Trophoblast cell (in vitro differentiated cells and primary cell): Measurements from ENCODE around the gene UPK3A.
"Not testable (repeated sequence)": the region's sequence is repeated elsewhere in the genome, so short reads cannot be mapped to it uniquely, and the experiment has no call there.

ENCODE experiments used
- DNase-seq, 2 donors: peaks; one replicate each; pipeline ENCODE4 v3.0.0-alpha.2; 2016
- H2AFZ ChIP-seq: 2 replicates; pipeline ENCODE4 v1.6.1; 2013; ENCODE audit warnings: low read length, moderate library complexity, mild to moderate bottlenecking; ENCODE audit not compliant: insufficient read depth, poor library complexity
- H2AK5ac ChIP-seq: 2 replicates; pipeline ENCODE4 v1.6.1; 2013; ENCODE audit warnings: mild to moderate bottlenecking, low read length
- H2BK120ac ChIP-seq: 2 replicates; pipeline ENCODE4 v1.6.1; 2013; ENCODE audit warnings: low read length, mild to moderate bottlenecking, moderate library complexity; ENCODE audit not compliant: insufficient read depth, poor library complexity
- H2BK12ac ChIP-seq: 2 replicates; pipeline ENCODE4 v1.6.1; 2013; ENCODE audit warnings: mild to moderate bottlenecking, low read length, moderate library complexity
- H2BK5ac ChIP-seq: 2 replicates; pipeline ENCODE4 v1.6.1; 2013; ENCODE audit warnings: low read length, low read depth, moderate library complexity, mild to moderate bottlenecking; ENCODE audit not compliant: poor library complexity
- H3K14ac ChIP-seq: 2 replicates; pipeline ENCODE4 v1.6.1; 2013; ENCODE audit warnings: mild to moderate bottlenecking, low read length
- H3K18ac ChIP-seq: 2 replicates; pipeline ENCODE4 v1.6.1; 2013; ENCODE audit warnings: mild to moderate bottlenecking, low read length
- H3K23ac ChIP-seq: 2 replicates; pipeline ENCODE4 v1.6.1; 2013; ENCODE audit warnings: low read length
- H3K27ac ChIP-seq: 2 replicates; pipeline ENCODE4 v1.5.1; 2013; ENCODE audit warnings: low read depth, mild to moderate bottlenecking, inconsistent platforms, low read length, moderate library complexity
- H3K27me3 ChIP-seq: 2 replicates; pipeline ENCODE4 v1.6.1; 2013; ENCODE audit warnings: inconsistent platforms, mild to moderate bottlenecking, low read length, moderate library complexity; ENCODE audit not compliant: insufficient read depth
- H3K36me3 ChIP-seq, 2 experiments: 1 replicate in 1 of 2; 2 replicates in 1 of 2; pipeline ENCODE4 v1.6.1; 2013; ENCODE audit warnings: low read length in 2 of 2, mild to moderate bottlenecking in 2 of 2, moderate library complexity in 1 of 2; ENCODE audit not compliant: insufficient read depth in 2 of 2, control insufficient read depth in 1 of 2
- H3K4ac ChIP-seq: 2 replicates; pipeline ENCODE4 v1.6.1; 2013; ENCODE audit warnings: low read depth, mild to moderate bottlenecking, low read length, moderate library complexity
- H3K4me1 ChIP-seq, 2 experiments: 1 replicate in 1 of 2; 2 replicates in 1 of 2; pipeline ENCODE4 v1.6.1; 2013; ENCODE audit warnings: low read length in 2 of 2, mild to moderate bottlenecking in 2 of 2, moderate library complexity in 1 of 2; ENCODE audit not compliant: insufficient read depth in 2 of 2, control insufficient read depth in 1 of 2
- H3K4me2 ChIP-seq: 2 replicates; pipeline ENCODE4 v1.6.1; 2013; ENCODE audit warnings: inconsistent platforms, mild to moderate bottlenecking, low read length, moderate library complexity
- H3K4me3 ChIP-seq: 2 replicates; pipeline ENCODE4 v1.5.1; 2013; ENCODE audit warnings: mild to moderate bottlenecking, low read depth, low read length, inconsistent platforms
- H3K79me1 ChIP-seq: one replicate; pipeline ENCODE4 v1.6.1; 2013; ENCODE audit warnings: low read length
- H3K79me2 ChIP-seq: 2 replicates; pipeline ENCODE4 v1.6.1; 2013; ENCODE audit warnings: low read length, mild to moderate bottlenecking; ENCODE audit not compliant: control insufficient read depth, insufficient read depth, poor library complexity
- H3K9ac ChIP-seq: 2 replicates; pipeline ENCODE4 v1.6.1; 2013; ENCODE audit warnings: mild to moderate bottlenecking, low read length
- H3K9me3 ChIP-seq: 2 replicates; pipeline ENCODE4 v1.6.1; 2013; ENCODE audit warnings: low read depth, mild to moderate bottlenecking, control low read depth, inconsistent platforms, low read length; ENCODE audit not compliant: insufficient read depth
- H4K12ac ChIP-seq: 2 replicates; pipeline ENCODE4 v1.6.1; 2013; ENCODE audit warnings: low read depth, mild to moderate bottlenecking, low read length, moderate library complexity
- H4K8ac ChIP-seq: 2 replicates; pipeline ENCODE4 v1.6.1; 2013; ENCODE audit warnings: low read depth, mild to moderate bottlenecking, low read length, moderate library complexity
- H4K91ac ChIP-seq: one replicate; pipeline ENCODE4 v1.6.1; 2013; ENCODE audit warnings: low read depth, mild to moderate bottlenecking, low read length, moderate library complexity
- WGBS: extraction: QIAGEN DNeasy Blood & Tissue Kit; methylation state at CpG from one replicate; pipeline ENCODE4 v1.1.7; 2013; ENCODE audit warnings: missing lambda C conversion rate; ENCODE audit not compliant: insufficient read length, insufficient coverage; ENCODE audit errors: extremely low coverage; 5-methylcytosine and 5-hydroxymethylcytosine counted together

Gene UPK3A

DNA sequence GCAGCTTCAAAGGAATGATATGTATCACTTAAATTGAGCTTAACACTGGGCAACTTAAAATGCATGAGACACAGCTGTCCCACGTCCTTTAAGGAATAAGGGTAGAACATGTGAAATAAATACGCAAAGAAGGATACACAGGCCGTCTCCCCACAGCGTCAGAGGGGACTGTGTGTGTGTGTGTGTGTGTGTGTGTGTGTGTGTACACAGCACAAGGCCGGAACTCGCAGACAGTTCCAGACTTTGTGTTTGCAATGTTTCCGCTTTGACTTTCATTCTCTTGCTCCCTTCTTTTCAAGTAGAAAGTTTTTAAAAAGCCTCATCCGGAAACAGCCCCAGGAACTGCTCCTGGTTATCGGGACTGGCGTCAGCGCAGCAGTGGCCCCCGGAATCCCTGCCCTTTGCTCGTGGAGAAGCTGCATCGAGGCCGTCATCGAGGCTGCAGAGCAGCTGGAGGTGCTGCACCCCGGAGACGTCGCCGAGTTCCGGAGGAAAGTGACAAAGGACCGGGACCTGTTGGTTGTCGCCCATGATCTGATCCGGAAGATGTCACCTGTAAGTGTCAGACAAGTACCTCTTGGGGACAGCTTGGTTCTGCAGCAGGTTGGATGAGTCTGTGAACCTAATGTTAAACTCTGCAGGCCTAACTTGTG lies 38.2 kb downstream of the UPK3A start:
- Histone ChIP-seq H3K4ac (no peak overlapping the region), H2AK5ac (no peak overlapping the region), H3K27ac (no peak overlapping the region), H2BK120ac (no peak overlapping the region), H3K79me1 (no peaks in the 10 kb centered on the region), H3K4me1 (peaks cover 4 to 7% of the 10 kb centered on the region in 2 experiments), H3K9ac (no peak overlapping the region), H3K23ac (no peak overlapping the region), H2BK5ac (no peak overlapping the region), H3K36me3 (peaks cover 43 to 46% of the 10 kb centered on the region in 2 experiments), H2AFZ (no peak overlapping the region), H3K4me3 (no peak overlapping the region), H3K27me3 (no peaks in the 10 kb centered on the region), H4K12ac (no peak overlapping the region), H3K79me2 (no peaks in the 10 kb centered on the region), H4K8ac (no peak overlapping the region), H4K91ac (no peak overlapping the region), H3K4me2 (no peak overlapping the region), H2BK12ac (no peak overlapping the region), H3K14ac (no peak overlapping the region), H3K18ac (no peak overlapping the region), H3K9me3 (peaks cover 4% of the 10 kb centered on the region)
- DNase-seq: no peak
- no CpG with 5 or more reads among the region's 24 CpGs for WGBS

GRCh38 chr22:45323695-45324094 lies 38.9 kb downstream of the UPK3A start:
- WGBS: no CpG with 5 or more reads among the region's 7 CpGs
- Histone ChIP-seq H4K12ac (no peak overlapping the region), H3K18ac (no peak overlapping the region), H3K9ac (no peak overlapping the region), H3K23ac (no peak overlapping the region), H3K27me3 (no peaks in the 10 kb centered on the region), H2BK12ac (no peak overlapping the region), H3K9me3 (peaks cover 4% of the 10 kb centered on the region), H2AFZ (no peak overlapping the region), H3K27ac (no peak overlapping the region), H3K79me2 (no peaks in the 10 kb centered on the region), H2AK5ac (no peak overlapping the region), H4K8ac (no peak overlapping the region), H3K14ac (no peak overlapping the region), H4K91ac (no peak overlapping the region), H3K4me2 (no peak overlapping the region), H3K4ac (no peak overlapping the region), H2BK120ac (no peak overlapping the region), H3K4me1 (peaks cover 4% of the 10 kb centered on the region in 2 experiments), H3K79me1 (no peaks in the 10 kb centered on the region), H3K36me3 (peaks cover 46 to 49% of the 10 kb centered on the region in 2 experiments), H2BK5ac (no peak overlapping the region), H3K4me3 (no peak overlapping the region)
- DNase-seq: no peak

DNA sequence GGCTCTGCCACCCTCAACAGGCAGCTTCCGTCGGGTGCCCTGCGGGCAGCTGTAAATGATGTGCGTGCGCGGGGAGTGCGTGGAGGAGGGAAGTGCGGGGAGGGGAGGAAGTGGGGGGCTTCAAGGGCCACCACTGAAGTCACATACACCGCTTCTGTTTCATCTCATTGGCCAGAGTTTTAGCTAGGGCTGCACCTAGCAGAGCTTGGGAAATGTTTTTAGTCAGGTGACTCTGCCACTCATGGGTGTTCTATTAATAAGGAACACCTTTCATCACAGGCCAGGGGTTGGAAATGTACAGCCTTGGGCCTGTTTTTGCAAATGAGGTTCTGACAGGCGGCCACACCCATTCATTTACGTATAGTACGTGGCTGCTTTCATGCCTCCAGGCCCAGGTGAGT lies 39.6 kb downstream of the UPK3A start:
- no peaks in the 10 kb centered on the region for H3K79me2 ChIP-seq
- no peak overlapping the region for H2BK120ac ChIP-seq
- H3K23ac ChIP-seq: no peak overlapping the region
- H3K27me3 ChIP-seq: no peaks in the 10 kb centered on the region
- H3K4ac ChIP-seq: no peak overlapping the region
- H3K9me3 ChIP-seq: peaks cover 4% of the 10 kb centered on the region
- no peak overlapping the region for H4K91ac ChIP-seq
- H3K4me3 ChIP-seq: no peak overlapping the region
- peaks cover 46 to 51% of the 10 kb centered on the region in 2 experiments for H3K36me3 ChIP-seq
- H3K4me1 ChIP-seq: peaks cover 2 to 4% of the 10 kb centered on the region in 2 experiments
- H3K14ac ChIP-seq: no peak overlapping the region
- H3K9ac ChIP-seq: no peak overlapping the region
- DNase-seq: no peak
- H4K8ac ChIP-seq: no peak overlapping the region
- H2BK12ac ChIP-seq: no peak overlapping the region
- no peak overlapping the region for H2BK5ac ChIP-seq
- WGBS: 100% methylated on average over 5 of the region's 12 CpGs
- H3K18ac ChIP-seq: no peak overlapping the region
- H3K27ac ChIP-seq: no peak overlapping the region
- no peak overlapping the region for H4K12ac ChIP-seq
- H3K79me1 ChIP-seq: no peaks in the 10 kb centered on the region
- no peak overlapping the region for H3K4me2 ChIP-seq
- H2AFZ ChIP-seq: no peak overlapping the region
- H2AK5ac ChIP-seq: no peak overlapping the region

- H2BK12ac ChIP-seq, H2AK5ac ChIP-seq: not testable (repeated sequence)
Observed at GRCh38 chr22:45328261-45328660, 43.5 kb downstream of the UPK3A start.

More at GRCh38 chr22:45328261-45328660, 43.5 kb downstream of the UPK3A start:
- not testable (repeated sequence) for H3K4me2 ChIP-seq, H3K18ac ChIP-seq, H4K8ac ChIP-seq, H3K27ac ChIP-seq, H3K14ac ChIP-seq, H3K4me3 ChIP-seq, DNase-seq, H3K9ac ChIP-seq, H3K9me3 ChIP-seq, H3K23ac ChIP-seq, H3K79me2 ChIP-seq, H4K91ac ChIP-seq, H3K27me3 ChIP-seq, H3K4me1 ChIP-seq, H2BK5ac ChIP-seq, H4K12ac ChIP-seq, H2BK120ac ChIP-seq, H2AFZ ChIP-seq, H3K4ac ChIP-seq, H3K79me1 ChIP-seq
- peaks cover 58 to 63% of the 10 kb centered on the region in 2 experiments for H3K36me3 ChIP-seq
- no CpG with 5 or more reads among the region's 8 CpGs for WGBS
